Ovary (tissue), 9 donors: ENCODE measurements around the gene FBXW2. TPM values are rescaled to one million over a fixed set of nuclear protein-coding genes. Genes with fewer than 3 reads are reported as not detected.

Experiments
- DNase-seq, 5 donors: peaks; one replicate each; pipeline ENCODE4 v3.0.0-alpha.2; 2019 to 2020
- H3K27ac ChIP-seq, 2 donors: fragments of 200-600 bp; one replicate each; pipeline versions ENCODE4 v1.5.1 to v1.8.0; 2019 to 2022
- H3K27me3 ChIP-seq: fragments of 200-600 bp; one replicate; pipeline ENCODE4 v1.8.0; 2022
- H3K36me3 ChIP-seq: fragments of 200-600 bp; sonication (generic); one replicate; pipeline ENCODE4 v1.5.1; 2019
- H3K4me1 ChIP-seq: one replicate; pipeline ENCODE4 v1.8.1; 2013; ENCODE audit warnings: mild to moderate bottlenecking, moderate library complexity; ENCODE audit not compliant: insufficient read depth
- H3K4me3 ChIP-seq: fragments of 200-600 bp; sonication (generic); one replicate; pipeline ENCODE4 v1.5.1; 2017
- H3K9me3 ChIP-seq, 2 donors: fragments of 200-600 bp in 1 of 2; sonication (generic) in 1 of 2; one replicate each; pipeline versions ENCODE4 v1.5.1 to v1.8.1; 2013 to 2019; ENCODE audit warnings: mild to moderate bottlenecking in 1 of 2, moderate library complexity in 1 of 2
- CTCF ChIP-seq, 3 donors: fragments of 450-650 bp in 2 of 3; fragments of 200-600 bp in 1 of 3; IDR thresholded peaks; one replicate each; pipeline versions ENCODE4 v1.5.1 to v1.8.0; 2016 to 2022; ENCODE audit warnings: antibody characterized with exemption in 3 of 3, mild to moderate bottlenecking in 1 of 3
- EP300 ChIP-seq: sonication (generic); formaldehyde crosslinking; IDR thresholded peaks from one replicate; pipeline ENCODE4 v1.6.1; 2017; ENCODE audit warnings: antibody characterized with exemption
- POLR2A ChIP-seq: fragments of 450-650 bp; IDR thresholded peaks from one replicate; pipeline ENCODE4 v1.6.1; 2017; ENCODE audit warnings: antibody characterized with exemption, mild to moderate bottlenecking, moderate library complexity
- WGBS, 3 donors: extraction: QIAGEN DNeasy Blood & Tissue Kit in 1 of 3; methylation state at CpG; one replicate each; pipeline versions ENCODE4 v1.1.5 to v1.1.7; 2013 to 2017; 5-methylcytosine and 5-hydroxymethylcytosine counted together
- intact Hi-C, 4 donors: fragments of 100-400 bp; cut with DNase I; formaldehyde crosslinking; loops; one replicate each; pipeline versions ENCODE4 v1.11.0 to v1.15.1; 2022 to 2023
- polyA plus RNA-seq, 2 donors: library from polyadenylated mRNA; stranded (reverse); fragments of 200-250 nt in 1 of 2; fragments of 350-450 nt in 1 of 2; fragmentation: Illumina TruSeq in 1 of 2; extraction: RNeasy Lipid Tissue Mini Kit (QIAGEN cat#74804) in 1 of 2; gene quantifications; one replicate each; pipeline ENCODE4 v1.2.3, GENCODE V29; 2013 to 2014
- total RNA-seq, 7 donors: library from RNA; depleted of rRNA in 2 of 7; stranded (reverse); fragments of >200 nt in 2 of 7; fragmentation: NEBNext Ultra II Directional in 3 of 7; extraction: Animal tissue kit (Norgen Biotek cat#: 25700) in 3 of 7; gene quantifications; one replicate each; pipeline versions ENCODE4 v1.1.0 to v1.2.4, GENCODE V29; 2016 to 2023
- donor health status: DM: no; HTN: no; CAD: no; lungs with moderate emphysema.
- donor health status: DM: no; HTN: no; CAD: no.
- donor health status: Bipolar disorder and iron deficiency.
- donor health status: DM: yes; HTN: yes; CAD: no.
- donor health status: DM: no; HTN: no; CAD: no.
- donor health status: DM: yes; HTN: yes; CAD: no.

The FBXW2 gene
- total and polyA plus RNA-seq, 9 donors = 15.6 to 62.0 (median 43.4) TPM

GRCh38 chr9:120777229-120777628 is 16.0 kb downstream of the FBXW2 start:
- Histone ChIP-seq H3K4me3 (no peak overlapping the region), H3K4me1 (no peaks in the 10 kb centered on the region), H3K27ac (no peak overlapping the region), H3K27me3 (no peaks in the 10 kb centered on the region), H3K9me3 (no peaks in the 10 kb centered on the region), H3K36me3 (no peaks in the 10 kb centered on the region)
- no peak for DNase-seq
- TF ChIP-seq EP300 = no peak
- WGBS, 3 donors = 93 to 94% (median 93%) methylated on average over 5 of the region's 5 CpGs
- intact Hi-C loops = no loop called here

- 98 to 100% (median 98%) methylated on average over 1 of the region's 1 CpG for WGBS, 3 donors
- Histone ChIP-seq H3K36me3 (no peaks in the 10 kb centered on the region), H3K27ac (no peak overlapping the region), H3K9me3 (no peaks in the 10 kb centered on the region), H3K4me1 (no peaks in the 10 kb centered on the region), H3K4me3 (no peak overlapping the region), H3K27me3 (no peaks in the 10 kb centered on the region)
- DNase-seq = no peak
- intact Hi-C loops = no loop called here
- TF ChIP-seq EP300 (no peak), CTCF (IDR thresholded peaks at IDR 0.05) (no peak), POLR2A (no peak)
Observed at GRCh38 chr9:120776788-120777187, 16.4 kb downstream of the FBXW2 start.

GRCh38 chr9:120775859-120776258 is 17.4 kb downstream of the FBXW2 start:
- intact Hi-C loops = no loop called here
- TF ChIP-seq EP300 = no peak
- no peak for TF ChIP-seq POLR2A
- no peak for TF ChIP-seq CTCF (IDR thresholded peaks at IDR 0.05)
- H3K9me3 ChIP-seq = no peaks in the 10 kb centered on the region
- 92 to 97% (median 96%) methylated on average over 5 of the region's 5 CpGs for WGBS, 3 donors
- H3K27me3 ChIP-seq = no peaks in the 10 kb centered on the region
- no peak for DNase-seq
- no peaks in the 10 kb centered on the region for H3K36me3 ChIP-seq
- no peak overlapping the region for H3K4me3 ChIP-seq
- no peak overlapping the region for H3K27ac ChIP-seq
- no peaks in the 10 kb centered on the region for H3K4me1 ChIP-seq

GRCh38 chr9:120774719-120775118 is 18.5 kb downstream of the FBXW2 start:
- DNase-seq = no peak

GRCh38 chr9:120773256-120773655 is 20.0 kb downstream of the FBXW2 start:
- no peaks in the 10 kb centered on the region for H3K27me3 ChIP-seq
- WGBS, 3 donors = 77 to 82% (median 79%) methylated on average over 3 of the region's 3 CpGs
- no peaks in the 10 kb centered on the region for H3K4me1 ChIP-seq
- no peak overlapping the region for H3K4me3 ChIP-seq
- TF ChIP-seq EP300 (no peak), POLR2A (no peak), CTCF (IDR thresholded peaks at IDR 0.05) (no peak)
- intact Hi-C loops = no loop called here
- no peaks in the 10 kb centered on the region for H3K9me3 ChIP-seq
- no peaks in the 10 kb centered on the region for H3K36me3 ChIP-seq
- no peak for DNase-seq
- H3K27ac ChIP-seq = no peak overlapping the region

More at GRCh38 chr9:120774719-120775118, 18.5 kb downstream of the FBXW2 start:
- H3K36me3 ChIP-seq = no peaks in the 10 kb centered on the region
- H3K4me1 ChIP-seq = no peaks in the 10 kb centered on the region
- intact Hi-C loops = no loop called here
- no peaks in the 10 kb centered on the region for H3K9me3 ChIP-seq
- H3K27ac ChIP-seq = no peak overlapping the region
- TF ChIP-seq EP300 (no peak), POLR2A (no peak), CTCF (IDR thresholded peaks at IDR 0.05) (no peak)
- WGBS, 3 donors = 83 to 87% (median 86%) methylated on average over 4 of the region's 4 CpGs
- no peak overlapping the region for H3K4me3 ChIP-seq
- no peaks in the 10 kb centered on the region for H3K27me3 ChIP-seq
